SKM-1 (cell line): ENCODE data around the gene SERPINE1.

Experiments
- DNase-seq: peaks from one replicate; lab custom pipeline; 2025; ENCODE audit not compliant: unreplicated experiment; lab: John Stamatoyannopoulos, UW

SERPINE1 gene

DNA sequence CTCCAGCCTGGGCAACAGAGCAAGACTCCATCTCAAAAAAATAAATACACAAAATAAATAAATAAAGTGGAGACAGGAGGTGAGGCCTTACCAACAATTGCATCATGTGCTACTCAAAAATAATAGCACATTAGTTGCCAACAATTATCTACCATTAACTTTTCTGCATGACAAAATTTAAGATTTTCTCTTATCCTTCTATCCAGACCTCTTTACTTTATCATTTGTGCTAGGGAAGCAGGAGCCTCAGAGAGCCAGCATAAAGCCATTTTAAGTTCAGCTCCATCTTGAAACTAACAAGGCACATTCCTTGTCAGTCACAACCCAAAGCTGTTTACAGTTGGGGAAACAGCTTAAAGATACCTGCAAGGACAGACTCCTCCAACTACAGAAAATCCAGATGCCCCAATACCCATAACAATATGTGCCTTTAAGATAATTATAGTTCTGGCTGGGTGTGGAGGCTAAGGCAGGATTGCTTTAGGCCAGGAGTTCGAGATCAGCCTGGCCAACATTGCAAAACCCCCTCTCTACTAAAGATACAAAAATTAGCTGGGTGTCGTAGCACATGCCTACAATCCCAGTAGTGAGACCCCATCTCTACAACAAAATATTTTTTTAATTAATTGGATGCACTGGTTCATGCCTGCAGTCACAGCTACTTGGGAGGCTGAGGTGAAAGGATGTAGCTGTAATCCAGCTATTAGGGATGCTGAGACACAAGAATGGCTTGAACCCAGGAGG, 25.2 kb downstream of the SERPINE1 start:
- no peak for DNase-seq

- DNase-seq, result peak; percentile 89
Observed at GRCh38 chr7:101153969-101154692, 27.2 kb downstream of the SERPINE1 start, which contains the start of gene AP1S1. AP1S1 (plus strand) TSS chr7:101154476; CDS start chr7:101154515, 39 bp downstream.

DNA sequence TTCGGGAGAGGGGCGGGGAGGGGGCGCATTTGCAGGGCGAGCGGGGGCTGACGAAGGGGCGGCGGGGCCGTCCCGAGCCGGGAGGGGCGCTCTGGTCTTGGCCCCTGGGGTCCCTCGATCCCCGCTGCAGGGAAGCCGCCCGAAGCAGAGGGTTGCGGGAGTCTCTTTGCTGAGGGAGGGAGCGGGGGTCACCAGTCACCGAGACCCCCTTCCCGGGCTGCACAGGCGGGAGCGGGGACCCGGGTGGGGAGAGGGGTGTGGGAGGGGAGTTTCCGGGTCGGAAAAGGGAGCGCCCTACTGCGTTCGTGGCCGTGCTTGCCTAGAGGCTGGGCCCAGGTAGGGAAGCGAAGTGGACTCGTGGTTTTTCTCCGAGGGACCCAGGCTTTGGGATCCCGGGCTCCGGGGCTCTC, 27.8 kb downstream of the SERPINE1 start:
- no peak for DNase-seq

DNA sequence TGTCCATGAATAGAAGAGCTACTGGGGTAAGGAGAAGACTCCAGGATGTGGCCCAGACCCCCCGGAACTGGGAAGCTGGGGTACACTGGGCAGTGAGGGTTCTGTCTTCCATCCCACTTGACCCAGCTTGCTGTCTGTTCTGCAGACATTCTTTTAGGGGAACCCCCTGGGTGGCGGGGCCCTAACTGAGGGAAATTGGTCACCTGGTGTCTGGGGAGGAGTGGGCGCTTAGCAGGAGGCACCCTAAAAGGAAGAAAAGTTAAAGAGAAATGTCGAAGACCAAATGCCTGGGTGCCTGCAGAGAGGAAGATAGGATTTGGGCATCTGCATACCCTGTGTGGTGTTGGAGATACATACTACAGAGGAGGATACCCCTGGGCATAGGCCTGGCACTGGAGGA, 28.4 kb downstream of the SERPINE1 start:
- no peak for DNase-seq

DNA sequence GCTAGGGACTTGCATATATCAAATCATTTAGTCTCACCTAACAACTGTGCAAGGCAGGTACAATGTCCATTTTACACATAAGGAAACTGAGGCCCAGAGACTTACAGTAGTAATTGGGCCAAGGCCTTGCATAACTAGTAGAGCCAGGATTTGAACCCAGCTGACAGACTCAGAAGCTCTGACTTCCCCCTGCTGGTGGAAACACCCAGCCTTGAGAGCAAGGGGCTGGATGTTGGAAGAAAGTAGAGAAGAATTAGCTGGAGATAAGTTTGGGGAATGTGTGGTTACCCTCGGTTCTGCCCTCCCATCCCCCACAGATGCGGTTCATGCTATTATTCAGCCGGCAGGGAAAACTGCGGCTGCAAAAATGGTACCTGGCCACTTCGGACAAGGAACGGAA, 29.4 kb downstream of the SERPINE1 start:
- DNase-seq, result no peak

- no peak for DNase-seq
Observed at GRCh38 chr7:101156866-101157589, 30.1 kb downstream of the SERPINE1 start.

DNA sequence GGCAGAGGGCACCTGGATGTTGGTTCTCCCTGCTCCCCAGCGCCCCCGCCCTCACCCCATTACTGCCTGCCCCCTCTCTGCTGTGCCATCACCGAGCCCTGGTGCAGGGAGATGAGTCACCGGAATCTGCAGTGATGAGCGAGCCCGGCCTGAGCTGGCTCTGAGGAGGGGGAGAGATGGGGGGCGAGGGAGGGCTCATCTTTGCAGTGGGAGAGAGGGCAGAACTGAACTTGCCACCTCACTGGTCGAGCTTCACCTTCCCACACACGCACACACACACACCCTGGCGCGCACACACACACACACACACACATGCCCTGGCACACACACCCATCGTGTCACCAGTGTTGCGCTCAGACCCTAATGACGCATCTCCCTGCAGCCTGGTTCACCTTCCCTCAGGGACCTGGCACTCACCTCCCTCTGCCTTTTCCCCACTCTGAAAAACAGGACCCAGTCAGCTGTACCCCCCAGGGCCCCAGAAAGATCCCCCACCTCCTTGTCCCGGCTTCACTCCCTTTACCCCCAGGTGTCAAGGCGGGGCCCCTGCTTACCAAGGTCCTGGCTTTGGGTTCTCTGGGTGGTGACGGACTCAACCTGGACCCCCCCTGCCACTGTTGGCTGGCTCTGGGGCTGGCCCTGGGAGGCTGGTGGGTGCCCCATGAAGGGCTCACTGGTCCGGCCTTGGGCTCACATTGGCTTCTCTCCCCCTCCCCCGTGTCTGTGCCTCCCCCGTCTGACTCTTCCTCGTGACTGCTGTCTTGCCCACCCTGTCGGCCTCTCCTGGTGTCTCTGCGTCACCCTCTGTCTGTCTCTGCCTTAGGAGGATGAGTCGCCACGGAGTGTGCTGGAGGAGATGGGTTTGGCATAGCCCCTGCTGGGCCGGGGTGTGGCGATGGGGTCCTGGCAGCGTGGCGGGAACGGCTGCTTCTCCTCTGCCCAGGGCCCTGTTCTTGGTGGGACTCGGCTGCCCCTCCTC, 33.1 kb downstream of the SERPINE1 start:
- no peak for DNase-seq

DNA sequence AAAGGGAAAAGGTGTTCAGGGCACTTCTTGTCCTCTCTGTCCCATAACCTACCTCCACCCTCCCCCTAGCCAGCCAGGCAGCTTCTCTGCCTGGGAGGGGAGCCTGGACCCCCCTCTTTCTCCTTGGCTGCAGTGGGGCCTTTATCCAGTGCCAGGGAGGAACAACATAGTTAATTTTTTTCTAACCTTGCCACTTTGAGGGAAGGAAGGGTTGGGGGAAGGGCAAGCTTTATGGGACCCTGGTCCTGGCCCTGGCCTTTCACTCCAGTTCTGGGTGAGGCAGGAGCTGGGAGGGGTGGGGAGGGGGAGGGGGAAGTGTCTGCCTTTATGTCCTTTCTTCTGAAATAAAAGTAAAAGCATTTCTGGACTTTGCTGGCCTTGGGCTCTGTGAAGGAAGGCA, 34.0 kb downstream of the SERPINE1 start:
- DNase-seq, result no peak

- DNase-seq, result no peak
Observed at GRCh38 chr7:101161692-101162471, 35.0 kb downstream of the SERPINE1 start.

DNA sequence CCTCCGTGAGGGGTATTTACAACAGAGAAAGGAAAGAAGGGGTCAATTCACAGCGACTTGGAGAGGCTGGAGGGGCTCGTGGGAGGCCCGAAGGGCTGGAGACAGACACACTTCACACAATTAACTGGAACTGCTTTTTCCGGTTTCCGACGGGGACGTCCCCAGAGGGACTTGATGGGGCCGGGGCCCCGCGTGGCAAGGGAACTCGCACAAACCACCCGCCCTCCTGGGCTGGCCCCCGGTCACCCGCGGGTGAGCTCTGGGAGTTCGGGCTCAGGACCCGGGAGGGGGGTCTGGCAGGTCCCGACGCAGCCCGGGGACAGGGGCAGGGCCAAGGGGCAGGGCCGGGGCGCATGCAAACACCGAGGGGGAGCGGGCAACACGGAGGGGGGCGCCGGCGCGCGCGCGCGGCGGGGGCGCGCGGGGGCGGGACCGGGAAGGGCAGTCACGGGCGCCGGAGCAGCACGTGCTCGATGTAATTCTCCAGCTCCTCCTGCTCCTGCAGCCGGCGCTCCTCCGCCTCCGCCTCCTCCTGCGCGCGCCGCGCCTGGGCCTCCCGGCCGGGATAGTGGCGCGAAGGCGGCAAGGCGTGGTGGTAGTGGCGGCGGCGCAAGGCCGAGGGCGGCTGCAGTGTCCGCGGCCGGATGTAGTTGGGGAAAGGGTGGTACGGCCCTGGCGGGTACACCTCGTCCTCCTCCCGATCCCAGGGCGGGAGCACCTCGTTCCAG, 35.8 kb downstream of the SERPINE1 start:
- DNase-seq, result no peak

- DNase-seq, result no peak
Observed at GRCh38 chr7:101163279-101164070, 36.6 kb downstream of the SERPINE1 start.

GRCh38 chr7:101164071-101164840, 37.4 kb downstream of the SERPINE1 start:
- no peak for DNase-seq

DNA sequence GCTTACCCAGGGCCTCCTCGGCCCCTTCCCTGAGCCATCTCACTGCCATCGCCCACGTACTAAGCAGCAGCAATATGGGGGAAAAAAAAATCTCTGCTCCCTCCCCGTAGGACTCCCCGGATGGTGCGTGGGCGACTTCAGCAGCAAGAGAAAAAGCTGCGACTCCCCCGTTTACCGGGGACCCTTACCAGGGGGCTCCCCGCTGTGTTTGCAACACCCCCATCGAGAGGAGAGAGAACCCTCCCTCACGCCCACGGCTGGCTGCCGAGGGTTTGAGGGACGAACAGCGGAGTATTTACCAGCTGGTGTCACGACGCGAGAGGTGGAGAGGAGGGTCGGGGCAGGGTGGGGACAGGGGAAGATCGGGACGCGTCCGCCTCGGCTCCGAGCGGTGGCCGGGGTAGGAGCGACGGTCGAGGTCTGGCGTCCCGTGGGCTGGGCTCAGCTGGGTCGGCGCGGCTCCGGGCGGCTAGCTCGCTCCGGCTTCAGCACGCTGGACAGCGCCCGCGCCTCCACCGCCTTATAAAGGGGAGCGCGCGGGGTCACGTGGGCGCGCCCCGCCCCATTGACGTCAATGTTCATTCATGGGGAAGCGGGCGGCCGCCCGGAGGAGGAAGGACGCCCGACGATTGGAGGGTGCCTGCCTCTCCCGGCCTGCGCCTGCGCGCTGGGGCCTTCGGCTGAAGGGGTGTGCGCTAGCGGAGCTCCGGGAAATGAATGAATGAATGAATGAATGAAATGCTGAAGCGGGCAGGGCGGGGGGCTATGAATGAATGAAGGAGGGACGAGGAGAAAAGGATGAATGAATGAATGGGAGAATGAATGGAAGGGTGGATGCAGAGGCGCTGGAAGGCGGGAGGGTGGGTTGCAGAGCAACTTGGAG, 38.4 kb downstream of the SERPINE1 start, which contains the start of gene VGF:
Gene VGF, minus strand, starts transcription at position 495 of the 883 bp plus-strand sequence. CDS start 726 bp downstream, outside the sequence.
- peak; percentile 54 for DNase-seq

GRCh38 chr7:101165958-101166647, 39.2 kb downstream of the SERPINE1 start:
- DNase-seq, result no peak

GRCh38 chr7:101166648-101166908, 39.7 kb downstream of the SERPINE1 start:
- DNase-seq, result no peak
